Endothelial cell (in vitro differentiated cells): ENCODE measurements around the gene LY86. TPM values are rescaled to one million over a fixed set of nuclear protein-coding genes. Genes with fewer than 3 reads are reported as not detected.

ENCODE experiments used
- DNase-seq: peaks from one replicate; pipeline ENCODE4 v3.0.0; 2021; ENCODE audit warnings: low spot score
- H3K27ac Mint-ChIP-seq: one replicate; pipeline ENCODE4 v1.8.0; 2021; ENCODE audit warnings: mixed read lengths, inconsistent platforms; ENCODE audit not compliant: unreplicated experiment
- H3K27me3 Mint-ChIP-seq: one replicate; pipeline ENCODE4 v1.8.0; 2021; ENCODE audit warnings: mild to moderate bottlenecking, moderate library complexity, mixed read lengths, inconsistent platforms; ENCODE audit not compliant: unreplicated experiment
- H3K36me3 Mint-ChIP-seq: one replicate; pipeline ENCODE4 v1.8.0; 2021; ENCODE audit warnings: mild to moderate bottlenecking, low read depth, mixed read lengths, inconsistent platforms; ENCODE audit not compliant: unreplicated experiment
- H3K4me1 Mint-ChIP-seq: one replicate; pipeline ENCODE4 v1.8.0; 2021; ENCODE audit warnings: mild to moderate bottlenecking, mixed read lengths, inconsistent platforms; ENCODE audit not compliant: unreplicated experiment
- H3K4me3 Mint-ChIP-seq: one replicate; pipeline ENCODE4 v1.8.0; 2021; ENCODE audit warnings: mild to moderate bottlenecking, mixed read lengths, inconsistent platforms; ENCODE audit not compliant: unreplicated experiment
- H3K9me3 Mint-ChIP-seq: one replicate; pipeline ENCODE4 v1.8.0; 2021; ENCODE audit warnings: mixed read lengths, inconsistent platforms; ENCODE audit not compliant: unreplicated experiment
- total RNA-seq: library from RNA; stranded (reverse); fragmentation: NEBNext Ultra II Directional; extraction: Animal tissue kit (Norgen Biotek cat#: 25700); gene quantifications from one replicate; pipeline ENCODE4 v1.2.1, GENCODE V29; 2021; ENCODE audit not compliant: unreplicated experiment
- TF ChIP-seq, protein P1 (sequence below): fragments of 200-600 bp; sonication (generic); IDR thresholded peaks from one replicate; pipeline ENCODE4 v1.5.0; 2021; ENCODE audit warnings: antibody characterized with exemption; ENCODE audit not compliant: unreplicated experiment

Gene LY86
- total RNA-seq, 1 donor from 2014 or later = not detected

DNA sequence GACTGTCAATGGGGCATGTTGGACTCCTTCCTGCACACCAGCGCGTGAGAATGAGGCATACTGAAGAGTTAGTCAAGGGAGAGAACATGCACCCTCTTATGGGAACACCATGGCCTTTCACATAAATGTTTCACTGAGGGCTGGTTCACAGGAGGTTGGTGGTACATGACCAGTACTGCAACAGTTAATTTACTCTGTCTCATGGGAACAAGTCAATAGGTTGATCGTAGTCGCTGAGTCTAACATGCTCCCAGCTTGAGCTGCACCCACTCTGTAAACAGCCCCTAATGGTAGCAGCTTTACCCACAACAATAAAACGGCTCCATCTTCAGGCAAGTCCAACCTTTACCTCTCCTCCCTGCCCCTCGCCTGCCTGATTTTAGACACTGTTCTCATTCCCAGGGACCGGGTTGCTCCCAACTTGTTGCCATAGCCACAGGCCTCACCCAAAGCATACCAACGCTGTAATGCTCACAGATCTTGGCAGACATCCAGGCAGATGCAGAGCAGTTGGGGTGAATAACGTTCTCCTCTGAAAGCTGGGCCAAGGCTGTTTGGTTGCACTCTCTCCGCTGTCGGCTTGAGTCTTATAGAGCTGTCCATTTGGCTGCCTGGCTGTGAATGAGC lies 111.3 kb downstream of the LY86 start:
- no peaks in the 10 kb centered on the region for H3K9me3 Mint-ChIP-seq
- TF ChIP-seq, protein P1, sequence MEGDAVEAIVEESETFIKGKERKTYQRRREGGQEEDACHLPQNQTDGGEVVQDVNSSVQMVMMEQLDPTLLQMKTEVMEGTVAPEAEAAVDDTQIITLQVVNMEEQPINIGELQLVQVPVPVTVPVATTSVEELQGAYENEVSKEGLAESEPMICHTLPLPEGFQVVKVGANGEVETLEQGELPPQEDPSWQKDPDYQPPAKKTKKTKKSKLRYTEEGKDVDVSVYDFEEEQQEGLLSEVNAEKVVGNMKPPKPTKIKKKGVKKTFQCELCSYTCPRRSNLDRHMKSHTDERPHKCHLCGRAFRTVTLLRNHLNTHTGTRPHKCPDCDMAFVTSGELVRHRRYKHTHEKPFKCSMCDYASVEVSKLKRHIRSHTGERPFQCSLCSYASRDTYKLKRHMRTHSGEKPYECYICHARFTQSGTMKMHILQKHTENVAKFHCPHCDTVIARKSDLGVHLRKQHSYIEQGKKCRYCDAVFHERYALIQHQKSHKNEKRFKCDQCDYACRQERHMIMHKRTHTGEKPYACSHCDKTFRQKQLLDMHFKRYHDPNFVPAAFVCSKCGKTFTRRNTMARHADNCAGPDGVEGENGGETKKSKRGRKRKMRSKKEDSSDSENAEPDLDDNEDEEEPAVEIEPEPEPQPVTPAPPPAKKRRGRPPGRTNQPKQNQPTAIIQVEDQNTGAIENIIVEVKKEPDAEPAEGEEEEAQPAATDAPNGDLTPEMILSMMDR = no peak
- H3K4me1 Mint-ChIP-seq = peaks cover 28% of the 10 kb centered on the region
- DNase-seq = no peak
- no peak overlapping the region for H3K27ac Mint-ChIP-seq
- H3K36me3 Mint-ChIP-seq = no peaks in the 10 kb centered on the region
- H3K4me3 Mint-ChIP-seq = no peak overlapping the region
- H3K27me3 Mint-ChIP-seq = peaks cover 6% of the 10 kb centered on the region

DNA sequence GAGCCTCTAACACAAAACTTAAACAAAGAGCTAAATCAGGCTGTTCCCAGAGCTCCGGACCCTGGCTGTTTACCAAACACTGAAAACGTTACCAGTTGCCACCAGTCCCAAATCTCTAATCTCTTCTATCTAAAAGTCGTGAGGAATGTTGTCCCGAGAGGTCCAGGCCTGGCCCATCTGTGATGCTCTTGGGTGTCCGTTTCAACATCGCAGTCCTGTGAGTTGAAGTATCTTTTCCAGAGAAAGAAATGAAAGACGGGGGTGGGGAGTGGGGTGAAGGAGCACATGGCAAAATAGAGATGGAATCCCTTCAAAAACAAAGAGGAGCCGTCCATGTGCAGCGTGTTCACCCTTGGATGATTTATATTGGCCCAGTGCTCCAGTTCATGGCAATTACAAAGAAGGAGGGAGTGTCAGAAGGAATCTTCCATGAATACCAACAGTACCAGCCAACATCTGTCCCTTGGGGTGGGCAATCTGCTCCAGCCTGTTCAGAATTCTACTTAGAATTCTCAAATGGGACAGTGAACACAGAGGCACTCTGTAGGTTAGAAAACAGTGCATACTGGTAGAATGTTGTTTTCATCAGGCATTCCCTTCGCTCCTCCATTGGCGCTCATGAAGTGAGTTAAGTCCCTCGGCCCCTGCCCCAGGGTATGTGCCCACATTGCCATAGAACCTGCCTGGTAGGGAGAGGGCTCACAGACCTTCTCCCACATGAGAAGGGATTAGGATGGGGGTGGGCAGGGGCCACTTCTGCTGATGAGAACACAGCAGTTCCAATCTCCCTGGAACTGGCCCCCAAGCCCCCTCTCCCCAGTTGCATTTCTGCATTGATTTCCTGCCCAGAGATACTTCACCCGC lies 112.1 kb downstream of the LY86 start:
- peaks cover 23% of the 10 kb centered on the region for H3K4me1 Mint-ChIP-seq
- no peaks in the 10 kb centered on the region for H3K9me3 Mint-ChIP-seq
- H3K27ac Mint-ChIP-seq = no peak overlapping the region
- peaks cover 5% of the 10 kb centered on the region for H3K27me3 Mint-ChIP-seq
- TF ChIP-seq, protein P1 = no peak
- no peak overlapping the region for H3K4me3 Mint-ChIP-seq
- H3K36me3 Mint-ChIP-seq = no peaks in the 10 kb centered on the region
- DNase-seq = no peak

DNA sequence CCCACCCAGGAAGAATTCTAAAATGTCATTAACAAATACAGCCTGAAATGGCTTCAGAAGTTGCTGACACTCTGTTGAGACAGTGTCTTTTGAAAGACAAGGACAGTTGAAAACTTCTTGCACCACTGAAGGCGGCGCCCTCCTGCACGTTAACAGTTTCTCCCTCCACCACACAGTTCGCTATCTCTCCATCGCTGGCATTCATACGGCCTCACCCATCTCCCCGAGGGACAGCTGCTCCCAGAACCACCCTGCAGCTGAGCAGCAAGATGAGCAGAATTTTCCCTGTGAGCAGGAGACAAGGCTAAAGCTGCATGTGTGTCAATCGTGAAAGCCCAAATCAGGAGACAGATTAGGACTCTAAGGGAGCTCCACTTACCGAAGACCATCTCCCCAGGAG lies 113.3 kb downstream of the LY86 start:
- DNase-seq = no peak
- H3K27me3 Mint-ChIP-seq = no peaks in the 10 kb centered on the region
- no peak overlapping the region for H3K27ac Mint-ChIP-seq
- TF ChIP-seq, protein P1 = no peak
- H3K4me1 Mint-ChIP-seq = peaks cover 11% of the 10 kb centered on the region
- no peak overlapping the region for H3K4me3 Mint-ChIP-seq
- no peaks in the 10 kb centered on the region for H3K36me3 Mint-ChIP-seq
- H3K9me3 Mint-ChIP-seq = no peaks in the 10 kb centered on the region

DNA sequence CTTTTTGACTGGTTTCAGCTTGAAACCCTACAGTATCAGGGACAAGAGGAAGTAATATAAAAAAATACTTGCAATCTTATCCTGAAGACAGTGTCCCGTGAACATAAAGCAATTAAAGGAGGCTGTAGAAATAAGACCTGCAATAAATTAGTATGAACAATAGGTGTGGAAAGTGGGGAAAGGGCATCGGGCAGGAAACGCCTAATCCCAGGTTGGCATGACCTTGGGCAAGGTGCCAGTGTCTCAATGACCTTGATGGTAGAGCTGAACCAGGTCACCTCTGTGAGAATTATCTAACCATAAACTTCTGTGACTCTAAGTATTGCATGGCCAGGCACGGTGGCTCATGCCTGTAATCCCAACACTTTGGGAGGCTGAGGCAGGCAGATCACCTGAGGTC lies 115.2 kb downstream of the LY86 start:
- no peaks in the 10 kb centered on the region for H3K27me3 Mint-ChIP-seq
- H3K36me3 Mint-ChIP-seq = no peaks in the 10 kb centered on the region
- H3K9me3 Mint-ChIP-seq = no peaks in the 10 kb centered on the region
- no peak for DNase-seq
- TF ChIP-seq, protein P1 = no peak
- H3K27ac Mint-ChIP-seq = no peak overlapping the region
- no peak overlapping the region for H3K4me3 Mint-ChIP-seq
- H3K4me1 Mint-ChIP-seq = no peaks in the 10 kb centered on the region
